CMK (cell line): Measurements from ENCODE around the gene SIL1.
"Not testable (repeated sequence)": the region's sequence is repeated elsewhere in the genome, so short reads cannot be mapped to it uniquely, and the experiment has no call there.

ENCODE experiments used
- DNase-seq: peaks from one replicate; pipeline ENCODE4 v3.0.0-alpha.2; 2010; ENCODE audit warnings: low read depth

SIL1 gene

DNA sequence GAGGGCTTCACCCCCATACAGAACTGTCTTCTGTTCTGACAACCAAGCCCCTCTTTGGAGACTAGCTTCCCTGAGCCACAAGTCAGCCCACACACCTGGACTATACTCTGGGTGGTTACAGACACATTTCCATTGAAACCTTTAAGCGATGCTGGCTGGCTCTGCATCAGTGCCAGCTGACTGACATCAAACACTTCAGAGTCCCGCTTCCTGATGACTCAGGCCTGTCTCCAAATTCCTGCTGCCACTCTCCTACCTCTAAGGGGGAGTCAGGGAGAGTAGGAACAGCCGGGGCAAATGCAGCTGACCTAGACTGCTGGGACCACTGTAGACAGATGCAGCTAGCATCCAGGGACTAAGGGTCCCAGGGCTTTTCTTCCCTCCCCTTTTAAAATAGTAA, 59.4 kb downstream of the SIL1 start:
- no peak for DNase-seq

GRCh38 chr5:139138109-139138508, 60.1 kb downstream of the SIL1 start:
- DNase-seq, result no peak

- DNase-seq, result no peak
Measured at GRCh38 chr5:139137697-139138096, 60.5 kb downstream of the SIL1 start.

DNA sequence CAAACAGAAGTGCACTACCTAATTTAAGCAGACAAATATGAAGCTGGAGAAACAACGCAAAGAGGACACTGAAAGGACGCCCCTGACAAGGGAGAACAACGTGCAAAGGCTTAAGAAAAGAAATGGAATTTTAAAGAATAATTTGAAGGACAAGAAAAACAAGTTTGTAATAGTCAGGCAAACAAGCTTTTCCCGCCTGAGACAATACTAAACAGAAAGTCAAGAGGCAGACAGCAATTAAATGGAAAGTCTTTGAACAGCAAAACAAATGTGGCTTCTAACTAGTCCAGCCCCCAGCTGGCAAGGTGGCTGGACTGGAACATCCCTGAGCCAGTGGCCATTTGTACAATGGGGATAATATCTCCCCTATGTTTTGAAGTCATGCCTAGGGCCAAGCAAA, 63.3 kb downstream of the SIL1 start:
- no peak for DNase-seq

GRCh38 chr5:139133282-139133681, 64.9 kb downstream of the SIL1 start:
- DNase-seq, result no peak

GRCh38 chr5:139132515-139132914, 65.7 kb downstream of the SIL1 start:
- no peak for DNase-seq

DNA sequence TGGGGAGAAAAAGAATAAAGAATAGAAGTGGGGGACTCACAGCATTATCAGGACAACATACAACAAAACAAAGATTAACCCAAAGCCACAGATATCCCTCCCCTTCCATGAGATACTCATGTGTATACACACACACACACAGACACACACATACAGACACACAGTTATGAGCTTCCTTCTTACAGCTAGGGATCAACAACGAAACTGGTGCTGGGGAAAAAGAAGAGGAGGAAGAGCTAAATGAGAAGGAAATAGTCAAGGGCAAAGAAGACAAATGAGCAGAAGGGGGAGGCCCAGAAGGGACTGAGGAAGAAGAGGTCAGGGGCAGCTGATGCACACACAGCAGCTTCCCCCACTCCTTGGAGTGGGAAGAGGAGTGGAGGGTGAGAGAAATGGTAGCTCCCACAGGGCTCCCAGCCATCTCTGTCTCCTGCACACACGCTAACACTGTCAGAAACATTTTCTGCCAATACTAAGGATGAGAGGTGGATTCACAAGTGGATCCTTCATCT, 66.2 kb downstream of the SIL1 start:
- DNase-seq, result no peak

DNA sequence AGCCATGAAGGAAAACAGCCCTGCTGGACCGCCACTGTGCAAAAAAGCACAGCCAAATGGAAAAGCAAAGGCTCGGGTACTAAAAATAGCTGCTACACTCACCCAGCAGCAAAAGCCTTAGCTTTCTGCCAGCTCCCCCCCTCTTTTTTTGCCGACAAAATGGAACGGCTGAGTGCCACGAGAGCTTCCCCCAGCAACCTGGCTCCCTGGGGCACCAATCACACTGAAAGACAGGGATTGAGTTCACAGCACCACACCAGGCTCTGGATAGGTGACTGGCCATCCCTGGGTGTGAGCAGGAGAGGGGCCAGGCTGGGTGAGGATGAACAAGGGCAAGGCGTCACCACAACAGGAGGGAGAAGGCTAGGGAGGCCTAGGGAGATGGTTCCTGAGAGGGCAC, 66.7 kb downstream of the SIL1 start:
- no peak for DNase-seq

GRCh38 chr5:139131062-139131461, 67.1 kb downstream of the SIL1 start:
- DNase-seq, result no peak

GRCh38 chr5:139130214-139130613, 68.0 kb downstream of the SIL1 start:
- DNase-seq, result no peak

- DNase-seq, result no peak
Measured at GRCh38 chr5:139126711-139127111, 71.5 kb downstream of the SIL1 start.

DNA sequence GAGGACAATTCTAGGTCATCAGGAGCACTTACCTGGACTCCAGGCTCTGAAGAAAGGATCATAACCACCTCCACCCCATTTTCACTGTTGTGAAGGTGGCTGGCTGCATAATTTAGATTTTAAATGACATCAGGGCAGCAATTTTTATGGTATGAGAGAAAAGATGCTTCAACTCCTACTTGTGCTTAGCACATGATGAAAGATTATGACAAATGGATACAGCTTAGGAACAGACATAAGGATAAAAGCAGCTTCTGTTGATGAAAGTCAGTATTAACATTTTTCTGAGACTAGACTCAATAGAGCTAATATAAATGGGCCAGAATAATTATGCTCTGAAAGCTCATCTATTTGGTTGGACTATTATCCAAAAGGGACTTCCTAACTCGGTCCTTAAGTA, 72.2 kb downstream of the SIL1 start:
- DNase-seq, result no peak

DNA sequence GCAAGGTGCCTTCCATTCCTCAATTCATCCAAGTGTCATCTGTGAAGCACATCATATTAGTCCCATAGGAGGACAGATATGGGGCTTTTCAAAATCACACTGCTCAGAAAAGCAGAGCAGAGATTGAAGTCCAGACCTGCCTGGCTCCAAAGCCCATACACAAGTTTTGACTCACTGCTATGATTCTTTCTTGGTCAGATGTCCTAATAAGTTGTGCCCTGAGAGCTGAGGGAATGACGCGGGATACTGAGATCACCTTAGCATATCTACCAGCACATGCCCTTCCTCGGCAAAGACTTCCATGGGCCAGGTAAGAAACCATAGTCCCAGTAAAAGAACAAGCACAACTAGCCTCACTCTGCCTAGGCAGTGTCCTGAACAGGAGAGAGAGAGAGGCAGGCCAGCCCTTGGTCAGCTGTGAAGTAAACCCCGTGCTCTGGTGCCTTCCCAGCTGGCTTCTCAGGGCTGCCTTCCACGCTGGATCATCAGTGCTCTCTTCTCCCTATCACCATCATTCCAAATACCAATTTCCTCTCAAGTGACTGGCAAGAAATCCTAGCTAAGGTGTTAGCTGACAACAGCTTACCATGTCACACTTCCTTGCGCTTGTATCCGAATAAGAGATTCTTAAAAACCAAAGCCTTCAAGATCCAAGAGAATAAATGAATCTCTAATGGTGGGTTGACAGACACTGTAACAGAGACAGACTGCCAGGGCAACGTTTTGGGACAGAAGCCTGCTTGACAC, 73.2 kb downstream of the SIL1 start:
- no peak for DNase-seq

DNA sequence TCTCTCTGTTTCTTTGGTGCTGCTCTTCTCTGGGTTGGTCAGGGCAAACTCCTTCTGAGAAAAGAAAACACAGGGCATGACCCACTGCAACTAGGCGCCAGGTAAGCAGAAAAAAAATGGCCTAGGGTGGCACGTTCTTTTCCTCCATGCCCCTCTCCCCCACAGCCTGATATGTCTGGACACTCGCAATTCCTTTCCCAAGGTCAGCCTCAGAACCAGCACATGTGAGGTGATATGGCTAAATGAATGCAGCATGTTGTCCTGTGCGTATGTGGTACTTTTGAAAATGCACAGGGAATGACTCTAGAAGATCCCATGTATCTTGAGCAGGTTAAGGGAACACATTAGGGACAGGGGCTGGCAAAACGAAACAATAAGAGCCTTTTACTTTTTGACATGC, 77.0 kb downstream of the SIL1 start:
- no peak for DNase-seq

DNA sequence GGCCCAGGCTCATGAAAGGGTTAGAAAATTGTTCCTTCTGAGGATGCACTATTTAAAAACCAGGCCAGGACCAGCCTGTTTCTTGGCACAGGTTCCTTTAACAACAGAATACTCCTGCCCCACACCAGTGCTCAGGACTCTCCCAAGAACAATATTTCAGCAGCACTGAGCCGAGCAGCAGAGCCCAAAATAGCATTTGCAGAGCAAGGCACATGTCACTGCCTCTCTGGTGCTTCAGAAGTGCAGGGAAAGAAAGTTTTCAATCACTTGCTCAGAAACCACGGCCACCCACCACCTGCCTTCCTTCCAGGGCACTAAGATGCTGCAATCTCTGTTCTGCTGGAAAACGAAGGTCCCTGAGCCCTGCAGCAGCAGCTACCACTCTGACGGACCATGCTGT, 77.6 kb downstream of the SIL1 start:
- no peak for DNase-seq

- no peak for DNase-seq
Measured at GRCh38 chr5:139118804-139119203, 79.4 kb downstream of the SIL1 start.

- DNase-seq, result no peak
Measured at GRCh38 chr5:139117342-139117884, 80.8 kb downstream of the SIL1 start.

DNA sequence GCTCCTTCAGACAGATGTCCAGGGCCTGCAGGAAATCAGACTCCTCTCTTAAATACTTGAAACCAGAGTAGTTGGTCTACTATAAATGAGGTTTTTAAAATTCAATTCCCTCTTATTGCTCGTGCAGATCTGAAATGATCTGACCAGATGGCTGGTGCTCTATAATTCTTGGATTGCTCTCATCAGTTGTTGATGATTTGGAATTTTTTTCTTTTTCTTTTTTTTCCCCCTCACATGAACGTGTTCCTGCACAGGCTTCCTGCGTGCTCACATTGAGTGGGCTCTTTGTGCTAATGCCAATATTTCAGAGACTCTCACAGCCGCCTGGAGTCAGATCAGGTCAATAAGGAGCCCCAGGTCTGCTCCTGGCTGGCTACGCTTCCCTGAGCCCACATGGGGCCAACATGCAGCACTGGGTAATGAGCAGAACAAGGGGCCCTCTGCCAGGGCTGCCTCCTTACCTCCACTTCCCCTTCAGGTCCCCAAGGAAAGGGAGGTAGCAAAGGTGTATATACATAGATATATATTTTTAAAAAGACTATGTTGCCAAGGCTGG, 82.0 kb downstream of the SIL1 start:
- DNase-seq, result no peak

DNA sequence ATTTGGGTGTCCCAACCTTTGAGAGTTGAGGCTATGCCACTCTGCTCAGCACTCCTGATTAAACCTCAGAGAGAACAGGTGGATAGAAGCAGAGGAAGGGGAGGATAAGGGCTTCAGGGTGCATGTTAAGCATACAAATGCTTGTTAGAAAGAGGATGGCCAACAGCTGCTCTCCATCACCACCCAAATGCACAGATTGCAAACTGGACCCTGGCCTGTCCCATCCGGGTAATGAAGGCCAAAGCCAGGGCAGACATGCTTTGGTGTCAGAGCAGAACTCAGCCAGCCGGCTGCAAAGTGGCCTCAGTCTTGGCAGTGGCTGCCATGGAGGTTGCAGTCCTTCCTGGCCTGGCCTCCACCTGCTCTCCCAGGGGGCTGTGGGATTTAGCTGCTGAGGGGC, 84.3 kb downstream of the SIL1 start:
- DNase-seq, result no peak

DNA sequence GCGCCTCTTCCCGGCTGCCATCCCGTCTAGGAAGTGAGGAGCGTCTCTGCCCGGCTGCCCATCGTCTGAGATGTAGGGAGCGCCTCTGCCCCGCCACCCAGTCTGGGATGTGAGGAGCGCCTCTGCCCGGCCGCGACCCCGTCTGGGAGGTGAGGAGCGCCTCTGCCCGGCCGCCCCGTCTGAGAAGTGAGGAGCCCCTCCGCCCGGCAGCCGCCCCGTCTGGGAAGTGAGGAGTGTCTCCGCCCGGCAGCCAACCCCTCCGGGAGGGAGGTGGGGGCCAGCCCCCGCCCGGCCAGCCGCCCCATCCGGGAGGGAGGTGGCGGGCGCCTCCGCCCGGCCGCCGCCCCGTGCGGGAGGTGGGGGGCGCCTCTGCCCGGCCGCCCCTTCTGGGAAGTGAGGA, 85.8 kb downstream of the SIL1 start:
- DNase-seq, result not testable (repeated sequence)

DNA sequence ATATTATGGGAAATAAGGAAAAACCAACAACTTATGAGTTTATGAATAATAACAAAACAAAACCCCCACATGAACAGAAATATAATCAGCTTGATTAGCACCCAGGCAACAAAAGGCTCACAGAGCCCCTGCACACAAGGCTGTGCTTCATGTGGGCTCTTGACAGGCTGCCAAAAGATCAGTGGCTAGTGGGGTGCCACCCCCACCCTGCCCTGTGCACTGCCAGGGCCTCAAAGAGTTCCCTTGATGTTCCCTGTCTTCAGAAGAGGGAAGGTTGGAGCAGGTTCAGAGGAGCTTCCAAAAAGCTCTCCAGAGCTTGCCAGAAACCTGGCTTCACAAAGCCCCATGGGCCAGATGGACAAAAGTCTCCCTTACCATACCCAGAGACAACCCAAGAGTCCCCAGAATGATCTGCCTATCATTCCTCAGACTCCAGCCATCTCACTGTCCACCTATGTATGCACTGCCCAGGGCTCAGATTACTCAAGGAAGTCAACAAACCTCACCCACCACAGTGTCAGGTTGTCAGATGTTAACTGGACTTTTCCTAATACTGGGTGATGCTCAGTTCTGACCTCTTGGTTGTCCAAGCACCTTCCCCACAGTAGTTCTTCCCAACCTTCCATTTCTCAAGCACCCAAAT, 87.5 kb downstream of the SIL1 start:
- no peak for DNase-seq

- no peak for DNase-seq
Measured at GRCh38 chr5:139108063-139108824, 89.9 kb downstream of the SIL1 start.
